GM18951 (cell line): Measurements from ENCODE around the gene NEK10.

Experiments used
- POLR2A ChIP-seq: IDR thresholded peaks from 4 replicates; pipeline ENCODE4 v1.6.1; 2011; ENCODE audit warnings: mild to moderate bottlenecking; ENCODE audit not compliant: insufficient read length, insufficient read depth; ENCODE audit errors: extremely low read depth
- in situ Hi-C: fragments of 300-500 bp; cut with MboI; formaldehyde crosslinking; loops from one replicate; pipeline ENCODE4 v1.12.0; 2022; ENCODE audit warnings: low sequenced_read_pairs, mixed read lengths, inconsistent platforms; ENCODE audit not compliant: unreplicated experiment

Gene NEK10

DNA sequence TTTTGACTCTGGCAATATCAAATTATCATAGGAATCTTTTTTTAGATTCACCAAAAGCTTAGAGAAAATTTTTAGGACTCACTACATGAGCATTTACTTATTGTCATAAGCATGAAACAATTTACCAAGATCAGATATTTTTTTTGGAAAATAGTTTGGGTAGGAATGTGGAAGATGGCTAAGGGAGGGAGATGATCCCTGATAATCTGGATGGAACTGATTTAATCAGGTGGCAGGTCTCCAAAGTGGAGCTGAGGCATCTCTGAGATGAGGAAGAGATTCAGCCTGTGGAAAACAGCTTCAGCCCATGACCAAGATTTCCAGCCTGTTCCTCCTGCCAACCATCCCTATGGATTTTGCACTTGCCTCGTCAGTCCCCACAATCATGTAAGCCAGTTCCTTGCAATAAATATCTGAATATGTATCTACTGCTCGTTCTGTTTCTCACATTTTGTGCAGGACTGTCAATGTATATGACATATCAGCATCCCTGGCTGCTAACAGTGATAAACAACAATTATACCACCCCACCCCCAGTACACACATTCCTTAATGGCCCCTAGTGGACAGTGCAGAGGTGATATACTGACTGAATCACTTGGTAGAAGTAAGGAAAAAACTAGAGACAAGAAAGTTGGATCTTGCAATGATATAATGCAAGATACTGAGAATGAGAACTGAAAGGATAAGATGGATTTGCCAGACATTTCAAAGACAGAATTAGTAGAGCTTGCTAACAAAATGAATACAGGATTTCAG, 183.8 kb downstream of the NEK10 start:
- no peak for TF ChIP-seq POLR2A
- in situ Hi-C loops = no loop called here

DNA sequence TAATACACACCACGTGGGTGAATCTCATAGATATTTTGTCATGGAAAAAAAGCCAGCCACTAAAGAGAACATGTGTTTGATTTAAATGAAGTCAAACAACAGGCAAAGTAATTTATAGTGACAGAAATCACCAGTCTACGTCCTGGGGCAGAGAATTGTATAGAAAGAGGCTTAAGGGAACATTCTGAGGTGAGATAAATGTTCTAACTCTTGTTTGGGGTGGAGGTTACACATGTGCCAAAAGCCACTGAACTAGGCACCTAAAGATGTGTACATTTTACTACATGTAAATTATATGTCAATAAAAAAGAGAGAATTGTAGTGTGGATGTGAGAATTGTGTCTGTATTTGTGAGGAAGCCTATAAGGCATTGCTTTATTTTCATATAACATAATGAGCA, 184.9 kb downstream of the NEK10 start:
- TF ChIP-seq POLR2A = no peak
- in situ Hi-C loops = no loop called here

DNA sequence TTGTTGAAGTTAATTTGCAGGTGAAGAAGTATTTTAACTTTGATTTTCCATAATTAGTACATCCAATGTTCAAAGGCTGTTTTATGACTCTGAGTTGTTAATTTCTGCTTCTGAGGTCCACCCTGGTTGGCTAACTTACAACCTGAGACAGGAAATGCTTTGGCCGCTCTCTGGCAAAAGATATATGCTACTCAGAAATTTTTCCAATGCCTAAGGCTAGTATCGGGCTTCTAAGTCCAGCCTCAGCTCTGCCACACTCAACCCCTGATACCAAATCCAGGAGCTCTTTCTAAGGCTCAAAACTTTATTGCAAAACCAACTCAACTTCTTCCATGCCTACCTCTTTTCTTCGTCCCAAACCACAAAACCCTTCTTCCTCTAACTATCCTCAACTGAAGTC, 192.9 kb downstream of the NEK10 start:
- TF ChIP-seq POLR2A = no peak
- in situ Hi-C loops = no loop called here

DNA sequence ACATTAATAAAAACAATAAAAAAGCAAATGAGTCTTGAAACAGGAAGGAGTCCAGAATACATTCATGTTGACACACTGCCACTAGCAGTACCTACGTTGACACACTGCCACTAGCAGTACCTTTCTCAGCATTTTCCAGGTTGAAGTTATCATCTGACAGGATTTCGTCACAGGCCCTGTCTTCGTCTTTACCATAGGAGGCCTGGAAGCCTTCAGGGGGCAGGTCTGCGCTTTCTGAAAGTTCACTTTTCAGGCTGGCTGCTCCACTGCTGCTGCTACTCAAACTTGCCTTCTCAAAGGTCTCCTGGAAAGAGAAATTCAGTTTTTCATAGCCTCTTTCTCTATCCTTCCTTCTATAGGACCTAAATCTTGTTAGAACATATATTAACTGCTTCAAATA, 194.7 kb downstream of the NEK10 start:
- in situ Hi-C loops = no loop called here
- no peak for TF ChIP-seq POLR2A

DNA sequence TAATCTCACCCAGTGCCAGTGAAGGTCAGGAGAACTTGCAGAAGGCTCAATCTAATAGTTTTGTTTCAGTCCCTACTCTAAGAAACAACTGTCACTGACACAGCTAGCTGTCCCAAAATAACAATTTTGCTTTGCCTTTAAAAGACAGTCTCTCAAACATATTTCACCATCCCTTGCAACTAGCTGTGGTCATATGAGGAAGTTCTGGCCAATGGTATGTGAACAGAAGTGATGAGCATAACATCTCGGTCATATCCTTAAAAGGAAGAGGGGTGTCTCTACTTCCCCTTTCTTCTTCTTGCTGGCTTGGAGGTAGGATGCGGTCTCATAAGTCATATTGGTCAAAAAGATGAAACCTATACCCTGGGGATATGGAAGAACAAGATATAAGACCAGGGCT, 198.1 kb downstream of the NEK10 start:
- in situ Hi-C loops = no loop called here
- no peak for TF ChIP-seq POLR2A

DNA sequence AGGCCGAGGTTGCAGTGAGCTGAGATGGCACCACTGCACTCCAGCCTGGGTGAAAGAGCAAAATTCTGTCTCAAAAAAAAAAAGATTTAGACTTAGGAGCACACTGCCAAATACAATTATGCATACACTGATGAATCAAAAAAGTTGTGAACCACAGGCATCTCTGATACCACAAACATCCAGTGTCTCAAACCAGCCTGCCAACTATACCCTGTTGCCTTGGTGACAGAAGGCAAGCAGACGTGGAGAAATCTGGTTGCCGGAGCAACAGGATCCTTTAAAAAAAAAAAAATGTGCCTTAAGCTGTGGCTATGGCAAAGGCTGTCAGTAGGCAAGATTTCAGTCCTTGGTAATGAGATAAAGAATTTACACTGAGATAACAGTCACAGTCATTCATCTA, 202.3 kb downstream of the NEK10 start:
- in situ Hi-C loops = no loop called here

DNA sequence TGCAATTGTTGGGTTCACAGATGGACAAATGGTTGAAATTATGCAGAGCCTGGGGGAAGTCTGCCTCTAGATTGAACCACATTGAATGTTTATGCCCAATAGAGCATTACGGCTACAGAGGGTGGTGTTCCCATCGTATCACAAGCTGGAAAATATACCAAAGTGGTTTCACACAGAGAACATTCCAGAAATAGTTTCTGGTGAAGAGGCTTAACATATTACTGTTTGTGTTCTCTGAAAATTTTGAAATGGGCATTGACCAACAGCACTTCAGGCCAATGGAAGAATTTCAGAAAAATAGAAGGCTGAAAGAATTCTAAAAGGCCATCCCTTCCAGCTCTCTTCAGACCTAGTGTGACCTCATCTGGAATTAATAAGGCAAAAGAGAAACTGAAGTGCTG, 203.9 kb downstream of the NEK10 start:
- no peak for TF ChIP-seq POLR2A
- in situ Hi-C loops = no loop called here

More for the DNA sequence above, 202.3 kb downstream of the NEK10 start:
- no peak for TF ChIP-seq POLR2A

DNA sequence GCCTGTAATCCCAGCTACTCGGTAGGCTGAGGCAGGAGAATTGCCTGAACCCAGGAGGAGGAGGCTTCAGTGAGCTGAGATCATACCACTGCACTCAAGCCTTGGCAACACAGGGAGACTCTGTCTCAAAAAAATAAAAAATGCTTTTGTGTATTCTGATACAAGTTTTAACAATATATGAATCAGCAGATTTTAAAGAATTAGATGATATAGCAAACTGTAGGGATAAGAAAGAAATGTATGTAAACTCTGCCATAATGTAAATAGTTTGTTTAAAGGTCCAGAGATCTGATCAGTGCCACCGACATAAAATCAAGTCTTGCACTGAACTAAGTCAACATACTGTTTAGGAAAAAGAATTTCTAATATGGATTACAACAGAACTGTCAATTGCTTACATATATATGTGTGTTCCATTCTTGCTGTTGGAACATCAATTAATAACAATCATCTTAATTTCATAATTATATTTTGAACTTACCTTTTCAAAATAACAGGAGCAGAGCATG, 208.3 kb downstream of the NEK10 start:
- in situ Hi-C loops = no loop called here
- TF ChIP-seq POLR2A = no peak

DNA sequence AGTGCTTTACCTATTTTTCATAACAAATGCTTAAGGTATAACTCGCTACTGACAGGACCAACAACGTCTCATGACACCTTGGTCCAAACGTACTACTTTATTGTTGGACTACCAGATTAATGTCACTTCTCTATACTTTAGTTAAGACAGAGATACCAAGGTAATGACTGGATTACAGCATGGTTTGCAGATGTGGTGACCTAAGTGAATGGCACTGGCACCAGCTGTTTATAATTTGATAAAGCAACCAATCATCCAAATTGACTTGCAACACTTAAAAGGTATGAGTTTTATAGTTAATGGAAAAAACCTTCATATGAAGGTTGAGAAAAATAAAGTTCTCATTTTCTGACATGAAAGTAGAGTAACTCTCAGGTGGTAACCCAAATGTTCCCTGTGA, 209.0 kb downstream of the NEK10 start:
- in situ Hi-C loops = no loop called here
- no peak for TF ChIP-seq POLR2A

DNA sequence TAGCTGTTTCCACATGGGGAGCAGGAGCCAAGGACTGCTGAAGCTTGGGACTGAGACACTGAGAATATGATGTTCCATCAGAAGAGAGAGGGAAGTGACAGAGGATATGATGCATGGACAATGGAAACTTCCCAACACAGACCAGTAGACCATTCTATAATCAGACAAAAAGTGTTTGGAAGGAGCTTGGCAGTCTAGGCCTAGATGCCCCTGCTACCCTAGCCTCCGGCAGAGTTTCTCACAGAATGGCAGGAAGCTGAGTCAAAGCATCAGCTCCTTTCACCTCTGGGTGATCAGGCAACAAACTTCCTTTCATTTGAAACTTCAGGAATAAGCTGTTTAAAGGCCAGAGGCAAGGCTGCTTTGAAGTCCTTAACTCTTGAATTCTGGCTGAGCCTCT, 222.0 kb downstream of the NEK10 start:
- no peak for TF ChIP-seq POLR2A
- in situ Hi-C loops = loop anchor here (25.0 kb wide), 1 partner anchor 540 kb away; no protein-coding TSS in a partner anchor

DNA sequence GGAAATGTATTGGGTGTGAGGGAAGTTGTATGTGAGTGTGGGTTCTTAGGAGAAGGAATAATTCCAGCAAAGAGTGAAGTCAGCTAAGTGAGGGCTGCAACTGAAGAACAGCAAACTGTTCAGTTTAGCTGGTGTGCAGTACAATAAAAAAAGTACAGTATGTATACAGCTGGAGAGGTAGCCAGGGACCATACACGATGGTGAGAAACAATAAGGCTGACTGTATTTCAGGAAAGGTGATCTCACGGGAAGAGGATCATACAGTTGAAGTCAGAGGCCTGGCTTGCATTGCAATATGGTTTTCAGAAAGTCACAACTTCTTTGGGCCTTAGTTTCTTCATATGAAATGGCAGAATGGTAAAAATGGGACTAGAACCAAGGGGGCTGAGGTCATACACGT, 222.4 kb downstream of the NEK10 start:
- TF ChIP-seq POLR2A = no peak
- in situ Hi-C loops = loop anchor here (25.0 kb wide), 1 partner anchor 541 kb away; no protein-coding TSS in a partner anchor

DNA sequence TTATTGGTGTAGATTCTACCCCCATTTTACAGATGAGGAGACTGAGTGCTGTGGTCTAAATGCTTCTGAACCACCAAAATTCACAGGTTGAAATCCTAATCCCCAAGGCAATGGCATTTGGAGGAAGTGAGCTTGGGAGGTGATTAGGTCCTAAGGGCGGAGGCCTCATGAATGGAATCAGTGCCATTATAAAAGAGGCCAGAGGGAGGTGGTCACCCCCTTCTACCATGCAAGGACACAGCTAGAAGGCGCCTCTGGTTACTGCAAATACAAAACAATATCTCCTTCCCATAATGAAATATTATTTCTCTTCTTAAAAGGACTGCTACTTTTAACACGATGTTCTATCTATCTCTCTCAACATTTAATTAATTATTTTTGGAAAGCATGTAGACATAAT, 223.5 kb downstream of the NEK10 start:
- in situ Hi-C loops = loop anchor here (25.0 kb wide), 1 partner anchor 542 kb away; no protein-coding TSS in a partner anchor
- TF ChIP-seq POLR2A = no peak

DNA sequence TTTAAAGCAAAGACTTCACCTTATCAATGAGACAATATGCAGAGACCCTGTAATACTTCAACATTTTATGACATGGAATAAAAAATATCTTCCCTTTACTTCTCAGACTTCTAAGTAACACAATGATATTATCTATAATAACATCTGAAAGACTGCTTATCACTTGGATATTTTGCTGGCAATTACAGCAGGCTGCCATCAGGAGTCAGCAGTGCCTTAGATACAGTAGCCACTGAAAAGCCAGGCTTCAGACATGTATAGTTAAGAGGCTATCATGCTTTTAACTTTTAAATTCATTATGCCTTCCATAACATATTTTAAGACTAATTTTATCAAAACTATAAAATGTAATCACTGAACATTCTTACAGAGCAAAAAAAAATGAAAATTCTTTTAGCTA, 227.5 kb downstream of the NEK10 start:
- in situ Hi-C loops = loop anchor here (25.0 kb wide), 1 partner anchor 546 kb away; no protein-coding TSS in a partner anchor
- TF ChIP-seq POLR2A = no peak

DNA sequence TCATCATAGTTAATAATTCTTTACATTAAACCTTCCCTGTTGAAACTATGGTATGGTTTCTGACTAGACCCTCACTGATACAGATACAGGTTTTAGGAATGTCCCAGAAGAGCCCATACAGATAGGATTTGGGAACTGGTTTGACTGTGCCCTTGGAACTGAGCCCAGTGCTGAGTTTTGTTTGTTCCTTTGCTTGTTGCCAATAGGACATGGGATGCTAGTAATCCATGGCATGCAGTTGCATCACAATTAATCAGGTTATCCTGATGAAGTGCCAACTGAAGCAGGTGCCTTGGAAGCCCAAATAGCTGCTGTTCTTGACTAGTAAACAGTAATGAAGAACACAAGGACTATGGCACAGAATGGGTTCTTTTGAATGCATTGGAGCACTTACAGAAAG, 230.6 kb downstream of the NEK10 start:
- TF ChIP-seq POLR2A = no peak
- in situ Hi-C loops = loop anchor here (25.0 kb wide), 1 partner anchor 549 kb away; no protein-coding TSS in a partner anchor
